Pulmonary artery endothelial cell (primary cell): ENCODE results near the gene SIN3B. TPM values are rescaled to one million over a fixed set of nuclear protein-coding genes. Genes with fewer than 3 reads are reported as not detected.
A peak's percentile ranks its signal among the peaks of the same experiment; 100 is the strongest.
"Not testable (repeated sequence)": the region's sequence is repeated elsewhere in the genome, so short reads cannot be mapped to it uniquely, and the experiment has no call there.

Experiments
- DNase-seq: peaks from one replicate; pipeline ENCODE4 v3.0.0-alpha.2; 2011; ENCODE audit warnings: low read depth, low spot score
- total RNA-seq: library from RNA; depleted of rRNA; stranded (reverse); fragments of >200 nt; gene quantifications from 2 replicates; pipeline ENCODE4 v1.2.3, GENCODE V29; 2014

SIN3B gene, protein sequence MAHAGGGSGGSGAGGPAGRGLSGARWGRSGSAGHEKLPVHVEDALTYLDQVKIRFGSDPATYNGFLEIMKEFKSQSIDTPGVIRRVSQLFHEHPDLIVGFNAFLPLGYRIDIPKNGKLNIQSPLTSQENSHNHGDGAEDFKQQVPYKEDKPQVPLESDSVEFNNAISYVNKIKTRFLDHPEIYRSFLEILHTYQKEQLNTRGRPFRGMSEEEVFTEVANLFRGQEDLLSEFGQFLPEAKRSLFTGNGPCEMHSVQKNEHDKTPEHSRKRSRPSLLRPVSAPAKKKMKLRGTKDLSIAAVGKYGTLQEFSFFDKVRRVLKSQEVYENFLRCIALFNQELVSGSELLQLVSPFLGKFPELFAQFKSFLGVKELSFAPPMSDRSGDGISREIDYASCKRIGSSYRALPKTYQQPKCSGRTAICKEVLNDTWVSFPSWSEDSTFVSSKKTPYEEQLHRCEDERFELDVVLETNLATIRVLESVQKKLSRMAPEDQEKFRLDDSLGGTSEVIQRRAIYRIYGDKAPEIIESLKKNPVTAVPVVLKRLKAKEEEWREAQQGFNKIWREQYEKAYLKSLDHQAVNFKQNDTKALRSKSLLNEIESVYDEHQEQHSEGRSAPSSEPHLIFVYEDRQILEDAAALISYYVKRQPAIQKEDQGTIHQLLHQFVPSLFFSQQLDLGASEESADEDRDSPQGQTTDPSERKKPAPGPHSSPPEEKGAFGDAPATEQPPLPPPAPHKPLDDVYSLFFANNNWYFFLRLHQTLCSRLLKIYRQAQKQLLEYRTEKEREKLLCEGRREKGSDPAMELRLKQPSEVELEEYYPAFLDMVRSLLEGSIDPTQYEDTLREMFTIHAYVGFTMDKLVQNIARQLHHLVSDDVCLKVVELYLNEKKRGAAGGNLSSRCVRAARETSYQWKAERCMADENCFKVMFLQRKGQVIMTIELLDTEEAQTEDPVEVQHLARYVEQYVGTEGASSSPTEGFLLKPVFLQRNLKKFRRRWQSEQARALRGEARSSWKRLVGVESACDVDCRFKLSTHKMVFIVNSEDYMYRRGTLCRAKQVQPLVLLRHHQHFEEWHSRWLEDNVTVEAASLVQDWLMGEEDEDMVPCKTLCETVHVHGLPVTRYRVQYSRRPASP
- 28.3 and 30.2 TPM in 2 replicates for total RNA-seq

DNA sequence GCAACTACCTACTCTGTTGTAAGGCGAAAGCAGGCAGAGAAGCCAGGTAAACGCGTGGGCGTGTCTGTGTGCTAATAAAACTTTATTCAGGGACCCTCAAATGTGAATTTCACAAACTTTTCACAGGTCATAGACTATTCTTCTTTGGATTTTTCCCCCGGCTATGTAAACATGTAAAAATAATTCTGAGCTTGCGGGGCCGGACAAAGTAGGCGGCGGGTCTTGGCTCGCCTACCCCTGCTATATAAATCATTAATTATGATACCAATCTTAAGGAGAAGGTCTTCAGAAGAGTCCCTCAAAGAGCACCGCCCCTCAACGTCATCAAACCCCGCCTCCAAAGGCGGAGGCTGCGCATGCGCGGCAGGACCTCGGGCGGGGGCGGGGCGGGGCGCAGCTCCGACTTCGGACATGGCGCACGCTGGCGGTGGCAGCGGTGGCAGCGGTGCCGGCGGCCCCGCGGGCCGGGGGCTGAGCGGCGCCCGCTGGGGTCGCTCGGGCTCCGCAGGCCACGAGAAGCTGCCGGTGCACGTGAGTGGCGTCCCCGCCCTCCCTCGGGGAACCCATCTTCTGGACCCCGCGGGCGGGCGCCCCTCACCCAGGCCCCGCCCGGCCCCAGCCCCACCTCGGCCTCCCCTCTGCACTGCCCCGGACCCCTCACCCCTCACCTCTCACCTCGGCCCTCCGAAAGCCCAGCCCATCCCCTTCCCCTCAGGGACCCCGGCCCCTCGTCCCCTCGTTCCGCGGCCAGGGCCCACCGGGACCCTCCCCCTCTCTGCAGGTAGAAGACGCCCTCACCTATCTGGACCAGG lies at the start of gene SIN3B:
Gene SIN3B, plus strand, starts transcription at position 389 of the 812 bp plus-strand sequence. Its CDS starts 23 bp downstream, at position 412.
- peak; percentile 60 for DNase-seq

DNA sequence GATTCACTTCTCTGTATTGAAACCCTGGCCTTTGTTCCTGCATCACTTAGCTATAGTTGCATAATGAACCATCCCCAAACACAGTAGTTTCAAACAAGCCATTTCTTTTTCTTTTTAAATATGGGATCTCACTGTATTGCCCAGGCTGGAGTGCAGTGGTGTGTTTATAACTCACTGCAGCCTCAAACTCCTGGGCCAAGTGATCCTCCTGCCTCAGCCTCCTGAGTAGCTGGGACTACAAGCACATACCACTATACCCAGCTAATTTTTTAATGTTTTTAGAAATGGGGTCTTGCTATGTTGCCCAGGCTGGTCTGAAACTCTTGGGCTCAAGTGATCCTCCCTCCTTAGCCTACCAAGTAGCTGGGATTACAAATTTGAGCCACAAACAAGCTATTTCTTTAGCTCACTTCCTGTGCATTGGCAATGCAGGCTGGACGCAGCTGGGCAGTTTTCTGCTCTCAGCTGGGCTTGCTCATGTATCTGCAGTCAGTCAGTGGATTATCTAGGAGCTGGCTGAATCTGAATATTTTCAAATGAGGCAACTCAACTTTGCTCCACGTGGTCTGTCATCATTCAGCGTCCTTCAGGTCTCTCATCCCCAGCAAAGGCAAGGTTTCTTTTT lies 49.5 kb upstream of the SIN3B start:
- DNase-seq = no peak

DNA sequence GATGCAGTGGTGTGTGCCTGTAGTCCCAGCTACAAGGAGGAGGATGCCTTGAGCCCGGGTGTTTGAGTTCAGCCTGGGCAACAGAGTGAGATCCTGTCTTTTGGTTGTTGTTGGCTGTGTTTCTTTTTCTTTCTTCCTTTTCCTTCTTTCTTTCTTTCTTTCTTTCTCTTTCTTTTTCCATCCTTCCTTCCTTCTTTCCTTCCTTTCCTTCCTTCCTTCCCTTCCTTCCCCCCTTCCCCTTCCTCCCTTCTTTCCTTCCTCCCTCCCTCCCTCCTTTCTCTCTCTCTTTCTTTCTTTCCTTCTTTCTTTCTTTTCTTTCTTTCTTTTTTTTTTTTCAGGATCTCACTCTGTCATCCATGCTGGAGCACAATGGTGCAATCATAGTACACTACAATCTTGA lies 46.5 kb upstream of the SIN3B start:
- DNase-seq = no peak

DNA sequence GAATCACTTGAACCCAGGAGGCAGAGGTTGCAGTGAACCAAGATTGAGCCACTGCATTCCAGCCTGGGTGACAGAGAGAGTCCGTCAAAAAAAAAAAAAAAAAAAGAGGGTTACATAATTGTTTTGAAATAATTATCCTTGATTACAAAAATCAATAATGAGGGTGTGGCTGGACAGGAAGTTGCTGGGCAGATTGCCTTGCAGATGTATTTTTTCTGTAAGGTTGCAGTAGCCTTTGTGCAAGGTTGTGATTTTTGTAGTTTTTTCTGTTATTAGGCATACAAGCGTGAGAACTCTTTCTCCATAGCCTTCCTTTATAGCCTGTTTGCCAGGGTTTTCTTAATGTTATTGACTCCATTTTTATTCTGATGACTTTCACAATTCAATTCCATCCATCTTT lies 40.7 kb upstream of the SIN3B start:
- DNase-seq = no peak

DNA sequence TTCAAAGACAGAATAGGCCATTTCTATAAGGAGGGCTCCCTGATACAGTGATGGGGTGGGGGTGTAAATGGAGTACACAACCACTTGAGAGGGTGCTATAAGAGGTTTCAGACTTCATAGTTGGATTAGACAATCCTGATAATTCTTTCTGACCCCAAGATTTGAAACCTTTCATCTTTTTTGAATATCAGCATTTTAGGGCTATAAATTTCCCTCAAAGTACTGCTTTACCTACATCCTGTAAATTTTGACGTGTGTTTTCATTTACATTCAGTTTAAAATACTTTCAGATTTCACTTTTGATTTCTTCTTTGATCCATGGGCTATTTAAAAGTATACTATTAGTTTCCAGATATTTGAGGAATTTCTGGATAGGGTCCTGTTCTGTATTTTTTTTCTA lies 40.0 kb upstream of the SIN3B start:
- DNase-seq = no peak

DNA sequence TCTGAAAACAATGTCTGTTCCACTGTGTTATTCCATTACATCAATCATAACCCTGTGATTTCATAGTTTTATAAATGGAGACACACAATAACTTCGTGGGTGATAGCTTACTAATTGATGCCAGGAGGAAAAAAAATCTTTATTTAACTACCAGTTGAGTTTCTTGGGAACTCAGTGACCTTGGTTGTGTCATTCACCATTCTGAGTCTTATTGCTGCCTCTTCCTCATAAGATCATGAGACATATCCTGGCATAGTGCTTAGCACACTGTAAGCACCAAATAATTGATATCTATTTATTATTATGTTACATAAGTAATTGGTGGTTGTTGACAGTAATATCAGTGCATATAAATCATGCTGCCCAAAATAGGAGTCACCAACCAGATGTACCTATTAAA lies 39.1 kb upstream of the SIN3B start:
- DNase-seq = no peak

DNA sequence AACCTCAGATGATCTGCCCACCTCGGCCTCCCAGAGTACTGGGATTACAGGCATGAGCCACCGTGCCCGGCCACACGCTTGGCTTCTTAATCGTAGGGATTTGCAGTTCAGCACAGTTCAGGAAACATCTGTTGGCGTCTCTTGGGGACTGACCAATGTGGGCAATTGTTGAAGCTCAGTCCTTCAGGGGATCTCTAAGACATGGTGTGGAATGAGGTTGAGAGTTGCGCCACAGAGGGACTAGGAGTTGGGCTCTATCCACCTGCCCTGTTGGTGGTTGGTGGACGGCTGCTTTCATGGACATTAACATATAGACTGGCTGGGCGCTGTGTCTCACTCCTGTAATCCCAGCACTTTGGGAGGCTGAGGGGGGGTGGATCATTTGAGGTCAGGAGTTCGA lies 37.3 kb upstream of the SIN3B start:
- no peak for DNase-seq

DNA sequence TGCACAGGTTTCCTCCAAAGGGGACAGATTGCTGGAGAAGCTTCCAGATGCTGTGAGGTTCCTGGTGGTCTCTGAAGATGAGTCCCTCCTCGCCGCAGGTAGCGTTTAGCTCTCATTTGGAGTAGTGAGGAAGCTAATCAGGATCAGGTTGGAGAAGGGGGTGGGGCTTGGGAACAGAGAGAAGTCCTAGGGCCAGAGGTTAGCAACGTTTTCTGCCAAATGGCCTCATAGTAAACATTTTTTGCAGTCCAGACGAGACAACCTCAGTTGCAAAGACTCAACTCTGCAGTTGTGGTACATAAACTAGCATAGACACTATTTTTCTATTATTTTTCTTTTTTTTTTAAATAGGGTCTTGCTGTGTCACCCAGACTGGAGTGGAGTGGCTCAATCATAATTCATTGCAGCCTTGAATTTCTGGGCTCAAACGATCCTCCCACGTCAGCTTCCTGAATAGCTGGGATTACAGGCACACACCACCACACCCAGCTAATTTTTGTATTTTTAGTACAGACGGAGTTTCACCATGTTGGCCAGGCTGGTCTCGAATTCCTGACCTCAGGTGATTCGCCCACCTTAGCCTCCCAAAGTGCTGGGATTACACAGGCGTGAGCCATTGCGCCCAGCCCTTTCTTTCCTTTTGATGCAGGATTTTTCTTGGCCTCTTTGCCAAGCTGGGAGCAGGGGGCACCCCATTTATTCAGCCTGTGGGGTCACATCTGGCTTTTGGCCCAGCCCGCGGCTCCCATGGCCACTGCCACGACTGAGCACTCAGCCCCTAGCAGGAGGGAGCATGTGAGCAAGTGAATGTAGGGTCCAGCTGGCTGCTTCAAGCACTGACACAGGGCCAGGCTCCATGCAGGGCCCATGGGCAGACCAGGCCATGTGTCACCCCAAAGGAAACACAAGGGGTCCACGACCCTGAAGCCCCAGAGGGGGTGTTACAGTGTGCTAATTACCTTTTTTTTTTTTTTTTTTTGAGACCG lies 34.4 kb upstream of the SIN3B start:
- no peak for DNase-seq

DNA sequence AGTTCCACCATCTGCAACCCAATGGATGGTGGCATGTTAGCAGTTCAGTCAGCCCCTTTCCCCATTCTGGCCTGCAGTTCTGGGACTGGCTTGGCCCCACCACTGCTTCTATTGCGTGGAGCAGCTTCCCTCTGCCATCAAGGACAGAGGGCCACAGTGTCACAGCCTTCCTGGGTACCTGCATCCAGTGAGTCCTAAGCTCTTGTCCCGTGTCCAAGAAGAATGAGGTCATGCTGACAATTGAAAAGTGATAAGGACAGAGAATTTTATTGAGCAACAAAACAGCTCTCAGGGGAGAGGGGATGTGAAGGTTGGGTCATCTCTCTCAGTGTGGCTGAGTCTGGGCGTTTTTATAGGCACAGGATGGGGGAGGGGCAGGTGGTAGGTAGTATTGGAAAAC lies 33.5 kb upstream of the SIN3B start:
- DNase-seq = no peak

DNA sequence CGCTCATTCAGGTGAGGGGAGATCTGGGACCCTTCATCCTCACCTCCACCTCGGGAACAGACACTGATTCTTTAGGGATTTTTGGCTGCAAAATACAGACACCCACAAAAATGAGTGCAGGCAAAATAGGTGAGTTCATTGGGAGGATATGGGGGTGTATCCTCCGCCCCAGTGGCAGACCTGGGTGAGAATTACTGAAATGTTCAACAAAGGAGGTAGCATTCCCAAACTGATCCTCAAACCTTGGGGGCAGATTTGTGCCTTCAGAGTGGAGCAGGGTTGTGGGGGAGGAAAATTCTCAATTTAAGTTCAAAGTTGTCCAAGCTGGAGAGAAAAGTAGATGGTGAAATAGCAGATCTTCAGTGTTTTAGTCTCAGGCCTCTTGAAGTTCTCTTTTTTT lies 31.3 kb upstream of the SIN3B start:
- no peak for DNase-seq

DNA sequence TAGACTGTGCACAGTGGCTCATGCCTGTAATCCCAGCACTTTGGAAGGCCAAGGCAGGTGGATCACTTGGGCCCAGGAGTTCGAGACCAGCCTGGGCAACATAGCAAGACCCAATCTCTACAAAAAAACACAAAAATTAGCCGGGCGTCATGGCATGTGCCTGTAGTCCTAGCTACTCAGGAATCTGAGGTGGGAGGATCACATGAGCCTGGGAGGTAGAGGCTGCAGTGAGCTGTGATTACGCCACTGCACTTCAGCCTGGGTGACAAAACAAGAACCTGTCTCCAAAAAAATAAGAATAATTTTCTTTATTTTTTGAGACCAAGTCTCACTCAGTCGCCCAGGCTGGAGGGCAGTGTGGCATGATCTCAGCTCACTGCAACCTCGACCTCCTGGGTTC lies 30.9 kb upstream of the SIN3B start:
- not testable (repeated sequence) for DNase-seq

DNA sequence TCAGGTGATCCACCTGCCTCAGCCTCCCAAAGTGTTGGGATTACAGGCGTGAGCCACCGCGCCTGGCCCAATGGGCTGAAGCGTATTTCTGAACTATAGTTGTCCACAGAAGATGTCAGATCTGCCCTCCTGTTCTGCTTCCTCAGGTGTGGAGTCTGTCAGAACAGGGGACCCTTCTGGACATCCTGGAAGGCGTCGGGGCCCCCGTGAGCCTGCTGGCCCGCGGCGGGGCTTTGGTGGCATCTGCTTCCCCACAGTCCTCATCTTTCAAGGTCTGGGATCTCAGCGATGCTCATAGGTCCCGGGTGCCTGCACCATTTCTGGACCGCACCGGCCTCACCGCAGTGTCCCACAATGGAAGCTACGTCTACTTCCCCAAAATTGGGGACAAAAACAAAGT lies 29.5 kb upstream of the SIN3B start:
- no peak for DNase-seq

DNA sequence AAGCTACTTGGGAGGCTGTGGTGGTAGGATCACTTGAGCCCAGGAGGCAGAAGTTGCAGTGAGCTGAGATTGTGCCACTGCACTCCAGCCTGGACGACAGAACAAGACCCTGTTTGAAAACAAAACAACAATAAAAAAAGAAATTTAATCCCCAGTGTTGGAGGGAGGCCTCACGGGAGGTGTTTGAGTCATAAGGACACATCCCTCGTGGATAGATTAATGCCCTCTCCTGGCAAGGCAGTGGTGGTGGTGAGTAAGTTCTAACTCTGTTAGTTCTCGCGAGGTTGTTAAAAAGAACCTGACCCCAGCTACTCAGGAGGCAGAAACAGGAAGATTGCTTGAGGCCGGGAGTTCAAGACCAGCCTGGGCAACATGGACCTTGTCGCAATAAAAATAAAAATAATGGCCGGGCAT lies 27.6 kb upstream of the SIN3B start:
- DNase-seq = no peak

DNA sequence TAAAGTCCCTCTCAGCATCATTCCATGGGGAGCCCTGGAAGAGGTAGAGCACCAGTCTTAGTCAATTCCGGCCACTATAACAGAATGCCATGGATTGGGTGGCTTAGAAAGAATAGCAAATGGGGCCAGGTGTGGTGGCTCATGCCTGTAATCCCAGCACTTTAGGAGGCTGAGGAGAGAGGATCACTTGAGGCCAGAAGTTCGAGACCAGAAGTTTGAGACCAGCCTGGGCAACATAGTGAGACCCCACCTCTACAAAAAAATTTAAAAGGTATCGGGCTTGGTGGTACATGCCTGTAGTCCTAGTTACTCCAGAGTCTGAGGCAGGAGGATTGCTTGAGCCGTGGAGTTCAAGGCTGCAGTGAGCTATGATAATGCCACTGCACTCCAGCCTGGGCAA lies 25.0 kb upstream of the SIN3B start:
- DNase-seq = no peak

DNA sequence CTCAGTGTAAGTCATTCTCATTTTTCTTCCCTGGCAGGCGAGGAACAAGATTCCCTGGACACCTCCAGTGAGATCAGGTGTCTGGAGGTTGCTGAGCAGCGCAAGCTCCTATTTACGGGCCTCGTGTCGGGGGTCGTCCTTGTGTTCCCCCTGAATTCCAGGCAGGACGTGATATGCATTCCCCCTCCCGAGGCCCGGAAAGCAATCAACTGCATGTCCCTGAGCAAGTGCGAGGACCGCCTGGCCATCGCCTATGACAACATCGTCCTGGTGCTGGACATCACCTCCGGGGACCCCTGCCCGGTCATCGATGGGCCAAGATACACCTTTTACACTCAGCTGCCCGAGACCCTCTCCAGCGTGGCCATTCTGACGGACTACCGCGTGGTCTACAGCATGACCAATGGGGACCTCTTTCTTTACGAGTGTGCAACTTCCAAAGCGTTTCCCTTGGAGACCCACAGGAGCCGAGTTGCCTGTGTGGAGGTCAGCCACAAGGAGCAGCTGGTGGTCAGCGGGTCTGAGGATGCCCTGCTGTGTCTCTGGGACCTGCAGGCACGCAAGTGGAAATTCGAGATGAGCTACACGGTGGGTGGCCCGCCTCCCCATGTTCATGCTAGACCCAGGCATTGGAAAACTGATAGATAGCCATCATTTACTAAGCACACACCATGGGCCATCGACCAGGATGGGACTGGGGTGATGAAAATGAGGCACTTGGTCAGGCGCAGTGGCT lies 21.5 kb upstream of the SIN3B start:
- no peak for DNase-seq

DNA sequence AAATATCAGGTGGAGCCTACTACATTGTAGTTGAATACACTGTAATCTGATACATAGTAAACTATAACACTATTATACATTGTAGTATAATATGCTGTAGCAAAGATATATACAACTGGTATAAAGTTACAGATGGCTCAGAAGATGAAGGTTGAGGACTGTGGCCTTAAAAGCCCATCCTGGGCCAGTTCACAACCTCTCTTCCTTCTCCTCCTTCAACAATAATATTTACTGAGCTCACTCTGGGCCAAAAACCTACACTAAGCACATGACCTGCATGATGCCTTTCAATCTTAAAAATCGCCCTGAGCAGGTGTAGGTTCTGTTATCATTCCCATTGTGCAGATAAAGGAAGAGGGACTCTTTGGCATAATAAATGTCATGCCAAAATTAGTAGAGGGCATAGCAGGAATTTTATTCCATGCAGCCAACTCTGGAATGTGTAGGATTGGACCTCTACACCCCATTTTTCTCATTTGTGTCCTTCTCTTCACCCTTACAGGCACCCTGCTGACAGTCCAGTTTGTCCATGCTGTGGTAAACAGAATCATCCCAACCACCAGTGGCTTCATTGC lies 14.6 kb upstream of the SIN3B start:
- no peak for DNase-seq

DNA sequence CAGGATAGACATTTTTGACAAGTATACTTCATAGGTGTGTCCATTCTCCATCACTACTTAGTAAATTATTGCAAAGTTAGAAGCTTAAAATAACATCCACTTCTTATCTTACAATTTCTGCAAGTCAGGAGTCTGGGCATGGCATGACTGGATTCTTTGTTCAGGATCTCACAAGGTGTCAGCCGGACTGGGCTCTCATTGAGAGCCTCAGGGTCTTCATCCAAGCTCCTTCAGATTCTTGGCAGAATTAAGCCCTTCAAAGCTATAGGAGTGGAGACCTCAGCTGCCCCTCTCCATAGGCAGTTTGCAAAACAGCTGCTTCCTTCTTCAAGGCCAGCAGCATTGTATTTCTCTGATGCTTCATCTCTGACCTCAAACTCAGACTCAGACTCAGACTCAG lies 9.1 kb upstream of the SIN3B start:
- no peak for DNase-seq

DNA sequence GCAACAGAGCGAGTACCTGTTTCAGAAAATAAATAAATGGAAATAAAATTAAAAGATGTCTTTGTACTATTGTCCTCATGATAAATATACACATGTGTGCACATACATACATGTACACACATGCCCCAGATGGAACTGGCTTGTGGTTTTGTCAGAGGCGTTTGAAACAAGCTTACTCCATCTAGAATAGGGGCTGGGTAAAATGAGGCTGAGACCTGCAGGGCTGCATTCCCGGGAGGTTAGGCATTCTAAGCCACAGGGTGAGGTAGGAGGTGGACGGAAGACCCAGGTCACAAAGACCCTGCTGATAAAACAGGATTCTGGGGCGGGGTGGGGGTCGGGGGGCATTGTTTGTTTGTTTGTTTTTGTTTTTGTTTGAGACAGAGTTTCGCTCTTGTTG lies 8.1 kb upstream of the SIN3B start:
- DNase-seq = no peak

DNA sequence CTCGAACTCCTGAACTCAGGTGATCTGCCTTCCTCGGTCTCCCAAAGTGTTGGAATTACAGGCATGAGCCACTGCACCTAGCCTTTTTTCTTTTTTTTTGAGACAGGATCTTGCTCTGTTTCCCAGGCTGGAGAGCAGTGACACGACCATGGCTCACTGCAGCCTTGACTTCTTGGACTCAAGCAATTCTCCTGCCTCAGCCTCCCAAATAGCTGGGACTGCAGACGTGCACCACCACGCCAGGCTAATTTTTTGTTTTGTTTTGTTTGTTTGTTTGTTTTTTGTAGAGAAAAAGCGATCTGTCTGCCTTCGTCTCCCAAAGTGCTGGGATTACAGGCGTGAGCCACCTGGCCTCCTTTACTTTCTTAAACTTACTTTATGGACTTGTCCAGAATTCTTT lies 6.5 kb upstream of the SIN3B start:
- DNase-seq = no peak
